Measurements from ENCODE around the gene TBC1D24.

TBC1D24 gene

DNA sequence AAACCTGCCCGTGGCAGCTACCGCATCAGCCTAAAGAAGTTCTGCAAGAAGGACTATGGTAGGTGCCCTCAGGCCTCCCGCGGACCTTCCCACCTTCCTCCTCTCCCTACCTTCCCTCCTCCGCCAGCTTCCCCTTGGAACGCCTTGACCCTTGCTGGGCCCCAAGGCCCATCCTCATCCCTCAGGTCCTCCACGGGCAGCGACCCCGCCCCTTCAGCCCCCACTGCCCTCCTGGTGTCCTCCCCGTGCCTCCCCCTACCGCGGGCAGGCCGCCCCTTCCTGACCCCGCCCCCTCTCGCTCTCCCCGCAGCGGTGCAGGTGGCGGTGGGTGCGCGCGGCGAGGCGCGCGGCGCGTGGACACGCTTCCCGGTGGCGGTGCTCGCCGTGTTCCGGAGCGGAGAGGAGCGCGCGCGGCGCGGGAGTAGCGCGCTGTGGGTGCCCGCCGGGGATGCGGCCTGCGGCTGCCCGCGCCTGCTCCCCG is 1.4 kb upstream of the TBC1D24 start:
- TF ChIP-seq, protein P1, sequence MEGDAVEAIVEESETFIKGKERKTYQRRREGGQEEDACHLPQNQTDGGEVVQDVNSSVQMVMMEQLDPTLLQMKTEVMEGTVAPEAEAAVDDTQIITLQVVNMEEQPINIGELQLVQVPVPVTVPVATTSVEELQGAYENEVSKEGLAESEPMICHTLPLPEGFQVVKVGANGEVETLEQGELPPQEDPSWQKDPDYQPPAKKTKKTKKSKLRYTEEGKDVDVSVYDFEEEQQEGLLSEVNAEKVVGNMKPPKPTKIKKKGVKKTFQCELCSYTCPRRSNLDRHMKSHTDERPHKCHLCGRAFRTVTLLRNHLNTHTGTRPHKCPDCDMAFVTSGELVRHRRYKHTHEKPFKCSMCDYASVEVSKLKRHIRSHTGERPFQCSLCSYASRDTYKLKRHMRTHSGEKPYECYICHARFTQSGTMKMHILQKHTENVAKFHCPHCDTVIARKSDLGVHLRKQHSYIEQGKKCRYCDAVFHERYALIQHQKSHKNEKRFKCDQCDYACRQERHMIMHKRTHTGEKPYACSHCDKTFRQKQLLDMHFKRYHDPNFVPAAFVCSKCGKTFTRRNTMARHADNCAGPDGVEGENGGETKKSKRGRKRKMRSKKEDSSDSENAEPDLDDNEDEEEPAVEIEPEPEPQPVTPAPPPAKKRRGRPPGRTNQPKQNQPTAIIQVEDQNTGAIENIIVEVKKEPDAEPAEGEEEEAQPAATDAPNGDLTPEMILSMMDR (IDR thresholded peaks at IDR 0.05), result no peak
- TF ChIP-seq ZFX (IDR thresholded peaks at IDR 0.05; ENCODE audit: borderline replicate concordance), result no peak
- peak overlapping the region; percentile 95 for H3K27ac ChIP-seq

DNA sequence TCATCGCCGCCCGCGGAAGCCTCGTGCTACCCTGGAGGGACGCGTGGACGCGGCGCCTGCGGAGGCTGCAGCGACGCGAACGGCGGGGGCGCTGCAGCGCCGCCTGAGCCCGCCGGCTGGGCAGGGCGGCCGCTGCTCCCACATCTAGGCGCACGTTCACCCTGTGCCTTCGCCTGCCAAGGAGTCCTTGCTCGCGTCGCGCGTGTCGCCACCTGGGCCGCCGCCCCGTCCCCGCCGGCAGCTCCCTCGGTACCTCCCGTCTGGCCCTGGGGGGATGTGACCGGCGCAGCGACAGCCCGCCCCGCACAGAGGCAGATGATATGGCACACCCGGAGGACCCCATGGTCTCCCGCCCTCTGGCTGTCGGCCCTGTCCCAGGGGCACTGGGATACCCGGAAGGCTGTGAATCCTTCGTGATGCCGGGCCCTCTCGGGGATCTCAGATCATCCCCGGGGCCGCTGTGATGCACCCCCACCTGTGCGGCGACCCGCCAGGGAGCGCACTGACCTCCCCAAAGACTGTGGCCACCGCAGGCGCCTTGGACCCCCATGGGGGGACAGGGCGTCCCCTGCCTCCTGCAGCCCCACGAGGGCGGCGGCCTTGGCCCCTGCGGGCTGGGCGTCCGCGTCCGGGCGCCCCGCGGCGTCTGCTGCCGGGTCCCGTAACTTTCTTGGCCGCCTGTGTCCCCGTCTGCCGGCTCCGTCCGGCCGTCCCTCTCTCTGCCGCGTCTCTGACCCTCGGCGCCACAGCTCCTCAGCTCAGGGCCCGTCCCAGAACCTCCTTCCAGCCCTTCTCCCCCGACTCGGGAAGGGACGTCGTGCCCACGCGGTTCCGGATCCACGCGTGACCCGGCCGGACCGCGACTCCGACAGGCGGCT is 689 bp upstream of the TBC1D24 start:
- H3K27ac ChIP-seq, result peak overlapping the region; percentile 95
- no peak for TF ChIP-seq ZFX (IDR thresholded peaks at IDR 0.05; ENCODE audit: borderline replicate concordance)
- TF ChIP-seq, protein P1 (IDR thresholded peaks at IDR 0.05), result peak; percentile 80

DNA sequence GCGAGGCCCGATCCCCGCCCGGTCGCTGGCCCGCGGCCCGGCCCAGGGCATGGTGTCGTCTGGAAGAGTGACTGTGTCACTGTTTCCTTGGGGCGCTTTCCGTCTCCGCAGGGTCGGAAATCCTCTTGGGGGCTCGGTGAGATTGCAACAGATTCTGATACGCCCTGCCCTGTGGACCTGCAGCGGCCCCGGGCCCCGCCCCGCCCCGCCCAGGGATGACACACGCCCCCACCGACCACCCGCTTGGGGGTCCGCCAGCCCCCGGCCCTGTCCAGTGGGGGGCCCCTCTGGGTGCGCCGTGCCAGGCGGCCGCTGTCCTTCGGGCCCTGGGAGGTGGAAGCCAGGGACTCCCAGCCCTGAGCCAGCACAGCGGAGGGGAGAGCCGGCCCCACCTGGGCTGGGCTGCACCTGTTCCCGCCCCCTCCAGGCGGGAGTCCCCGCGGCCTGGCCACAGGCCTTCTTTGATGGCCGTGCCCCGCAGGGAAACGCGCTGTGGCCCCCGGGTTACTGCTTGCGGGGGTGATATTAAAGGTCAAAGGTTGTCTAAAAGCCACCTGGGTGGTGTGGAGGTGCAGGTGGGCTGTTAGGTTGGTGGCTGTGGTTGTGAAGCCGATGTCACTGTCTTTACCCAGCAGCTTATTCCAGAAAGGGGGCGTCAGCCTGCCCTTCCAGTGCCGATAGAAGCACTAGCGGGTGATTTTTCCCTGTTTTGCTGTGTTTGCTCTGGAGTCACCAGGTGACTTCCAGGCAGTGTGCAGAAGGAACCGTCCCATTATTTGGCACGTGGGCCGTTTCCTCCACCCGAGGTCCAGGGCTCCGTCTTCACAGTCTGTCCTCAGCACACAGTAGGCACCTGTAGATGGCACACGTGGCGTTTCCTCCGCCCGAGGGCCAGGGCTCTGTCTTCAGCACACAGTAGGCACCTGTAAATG is 752 bp downstream of the TBC1D24 start:
- TF ChIP-seq ZFX (IDR thresholded peaks at IDR 0.05; ENCODE audit: borderline replicate concordance), result no peak
- TF ChIP-seq, protein P1 (IDR thresholded peaks at IDR 0.05), result no peak
- H3K27ac ChIP-seq, result peak overlapping the region; percentile 95

DNA sequence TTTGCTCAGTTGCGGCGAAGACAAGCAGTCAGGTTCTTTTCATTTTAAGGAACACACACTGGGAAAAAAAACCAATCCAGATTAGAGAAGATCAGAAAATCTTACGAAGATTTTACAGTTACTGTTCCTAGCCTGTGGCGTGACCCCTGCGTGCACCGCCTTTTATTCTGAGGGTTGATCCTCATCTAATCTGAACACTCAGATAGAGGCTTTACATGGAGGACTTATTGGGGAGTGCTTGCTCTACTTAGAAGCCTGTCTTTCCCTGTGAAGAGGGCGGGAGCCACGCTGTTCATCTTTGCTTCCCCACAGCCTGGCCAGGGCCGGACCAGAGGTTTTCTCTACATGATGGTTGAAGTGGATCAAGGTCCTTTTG is 1.4 kb downstream of the TBC1D24 start:
- H3K27ac ChIP-seq, result peak overlapping the region; percentile 95
- no peak for TF ChIP-seq ZFX (IDR thresholded peaks at IDR 0.05; ENCODE audit: borderline replicate concordance)
- TF ChIP-seq, protein P1 (IDR thresholded peaks at IDR 0.05), result no peak

DNA sequence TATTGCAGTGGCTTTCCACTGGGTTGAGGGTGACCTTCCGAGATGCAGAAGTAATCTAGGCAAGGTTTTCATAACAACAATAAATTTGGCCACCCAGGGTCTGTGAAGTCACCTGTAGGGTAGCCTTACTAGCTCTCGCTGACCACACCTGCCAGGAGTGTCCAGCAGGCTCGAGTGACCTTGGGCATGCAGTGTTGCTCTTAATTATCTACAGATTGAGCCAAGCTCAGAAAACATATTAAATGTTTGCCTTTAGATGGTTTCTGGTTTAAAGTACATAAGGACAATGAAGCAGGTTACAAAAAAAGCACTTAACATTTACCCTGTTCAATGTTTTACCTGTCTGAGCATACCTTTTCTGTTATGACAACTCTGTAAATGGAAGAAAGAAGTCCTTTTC is 1.8 kb downstream of the TBC1D24 start:
- peak overlapping the region; percentile 95; the same call in 1 of the 2 replicates for H3K27ac ChIP-seq
- TF ChIP-seq, protein P1 (IDR thresholded peaks at IDR 0.05), result no peak
- TF ChIP-seq ZFX (IDR thresholded peaks at IDR 0.05; ENCODE audit: borderline replicate concordance), result no peak

DNA sequence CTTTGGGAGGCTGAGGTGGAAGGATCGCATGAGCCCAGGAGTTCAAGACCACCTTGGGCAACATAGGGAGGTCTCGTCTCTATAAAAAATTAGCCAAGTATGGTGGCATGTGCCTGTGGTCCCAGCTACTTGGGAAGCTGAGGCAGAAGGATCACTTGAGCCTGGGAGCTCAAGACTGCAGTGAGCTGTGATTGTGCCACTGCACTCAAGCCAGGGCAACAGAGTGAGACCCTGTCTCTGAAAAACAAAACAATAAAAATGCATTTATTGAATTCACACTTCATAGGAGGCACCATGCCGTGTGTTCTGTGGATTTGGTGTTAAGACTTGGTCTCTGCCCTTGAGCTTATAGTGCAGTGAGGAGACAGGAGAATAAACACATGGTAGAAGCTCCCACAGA is 2.4 kb downstream of the TBC1D24 start:
- H3K27ac ChIP-seq, result no peak overlapping the region
- TF ChIP-seq, protein P1 (IDR thresholded peaks at IDR 0.05), result no peak
- no peak for TF ChIP-seq ZFX (IDR thresholded peaks at IDR 0.05; ENCODE audit: borderline replicate concordance)

Measured in 22Rv1 (cell line).